Kasumi-1 (cell line): ENCODE measurements around the gene TBL3.
"Not testable (repeated sequence)": the region's sequence is repeated elsewhere in the genome, so short reads cannot be mapped to it uniquely, and the experiment has no call there.

Experiments
- DNase-seq, 2 experiments: peaks; one replicate each; lab custom pipeline; 2025; lab: John Stamatoyannopoulos, UW

Gene TBL3

DNA sequence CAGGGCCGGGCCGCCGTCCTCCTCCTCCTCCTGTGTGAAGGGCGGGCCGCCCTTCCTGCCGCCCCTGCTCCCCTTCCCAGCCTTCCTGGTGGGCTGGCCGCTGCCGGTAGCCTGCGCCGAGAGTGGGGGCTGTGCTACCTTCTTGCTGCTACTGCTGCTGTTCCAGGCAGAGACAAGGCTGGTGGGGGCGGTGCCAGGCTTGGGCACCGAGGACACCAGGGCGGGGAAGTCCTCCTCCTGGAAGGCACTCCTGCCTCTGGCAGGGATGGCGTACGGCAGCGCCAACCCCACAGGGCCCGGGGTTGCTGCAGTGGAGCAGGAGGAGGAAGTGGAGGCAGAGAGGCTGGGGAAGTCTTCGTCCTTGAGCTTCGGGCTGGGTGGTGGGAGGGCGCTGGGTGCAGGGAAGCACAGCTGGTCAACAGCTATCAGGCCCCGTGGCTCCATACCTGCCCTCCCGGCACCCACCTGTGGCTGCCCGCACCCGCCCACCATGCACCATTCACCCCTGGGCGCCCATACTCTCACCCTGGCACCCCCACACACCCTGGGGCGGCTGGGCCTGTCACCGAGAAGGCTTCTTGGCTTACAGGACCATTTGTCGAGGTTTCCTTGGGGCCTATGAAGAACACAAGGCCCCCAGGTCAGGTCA lies 28.1 kb downstream of the TBL3 start:
- DNase-seq, result no peak

DNA sequence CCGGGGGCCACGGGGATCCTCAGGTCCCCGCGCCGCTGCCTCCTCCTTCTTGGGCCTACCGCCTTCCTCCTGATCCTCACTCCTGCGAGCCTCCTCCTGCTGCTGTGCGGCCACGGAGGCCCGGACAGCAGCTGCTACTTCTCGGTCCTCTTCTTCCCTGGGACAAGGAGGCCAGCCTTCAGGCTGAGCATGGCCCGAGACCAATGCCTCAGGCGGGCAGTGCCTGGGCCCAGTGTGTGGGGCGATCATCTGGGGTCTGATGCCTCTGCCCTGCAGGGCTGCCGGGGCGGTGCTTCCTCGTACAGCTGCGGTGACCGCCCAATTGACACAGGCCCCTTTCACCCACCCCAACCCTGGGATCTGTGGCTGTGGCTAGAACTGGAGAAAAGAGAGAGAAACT lies 29.2 kb downstream of the TBL3 start:
- no peak for DNase-seq

DNA sequence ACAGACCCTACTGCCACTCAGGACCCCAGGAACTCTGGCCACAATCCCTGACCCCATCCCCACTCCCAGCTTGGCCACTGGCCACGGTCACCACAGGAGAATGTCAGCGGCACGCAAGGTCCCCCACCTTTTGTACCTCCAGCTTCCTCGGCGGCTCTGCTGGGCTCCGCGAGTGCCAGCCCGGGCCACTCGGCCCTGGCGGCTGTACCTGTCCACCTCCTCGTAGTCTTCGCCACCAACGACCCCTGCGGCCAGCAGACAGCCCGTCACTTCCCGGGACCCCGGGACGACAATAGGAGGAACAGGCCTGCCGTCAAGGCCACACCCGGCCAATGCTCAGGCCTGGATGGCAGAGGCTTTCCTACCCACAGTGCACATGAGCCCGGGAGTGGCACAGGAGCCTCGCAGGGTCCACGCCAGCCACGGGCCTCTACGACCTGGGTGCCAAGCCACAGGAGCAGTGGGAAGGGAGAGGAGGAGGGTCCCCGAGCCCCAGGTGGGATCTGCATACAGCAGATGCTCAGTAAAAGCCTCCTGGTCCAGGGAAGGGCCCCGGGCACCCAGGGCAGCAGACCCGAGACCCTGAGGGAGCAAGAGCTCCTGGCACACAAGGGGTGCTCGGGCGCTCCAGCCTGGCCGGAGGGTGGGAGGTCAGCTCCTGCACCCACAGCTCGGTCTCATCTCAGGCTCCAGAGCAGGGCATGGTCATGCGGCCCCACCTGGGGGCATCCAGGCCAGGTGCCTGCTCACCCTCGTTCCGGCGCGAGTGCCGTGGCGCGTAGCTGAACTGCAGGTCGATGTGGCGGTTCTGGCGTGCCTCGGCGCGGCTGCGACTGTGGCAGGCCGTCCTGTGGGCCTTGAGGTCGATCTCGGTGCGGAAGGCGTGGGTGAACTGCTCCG lies 29.9 kb downstream of the TBL3 start:
- DNase-seq, result no peak

GRCh38 chr16:2002406-2003230 lies 30.8 kb downstream of the TBL3 start:
- DNase-seq, result no peak

DNA sequence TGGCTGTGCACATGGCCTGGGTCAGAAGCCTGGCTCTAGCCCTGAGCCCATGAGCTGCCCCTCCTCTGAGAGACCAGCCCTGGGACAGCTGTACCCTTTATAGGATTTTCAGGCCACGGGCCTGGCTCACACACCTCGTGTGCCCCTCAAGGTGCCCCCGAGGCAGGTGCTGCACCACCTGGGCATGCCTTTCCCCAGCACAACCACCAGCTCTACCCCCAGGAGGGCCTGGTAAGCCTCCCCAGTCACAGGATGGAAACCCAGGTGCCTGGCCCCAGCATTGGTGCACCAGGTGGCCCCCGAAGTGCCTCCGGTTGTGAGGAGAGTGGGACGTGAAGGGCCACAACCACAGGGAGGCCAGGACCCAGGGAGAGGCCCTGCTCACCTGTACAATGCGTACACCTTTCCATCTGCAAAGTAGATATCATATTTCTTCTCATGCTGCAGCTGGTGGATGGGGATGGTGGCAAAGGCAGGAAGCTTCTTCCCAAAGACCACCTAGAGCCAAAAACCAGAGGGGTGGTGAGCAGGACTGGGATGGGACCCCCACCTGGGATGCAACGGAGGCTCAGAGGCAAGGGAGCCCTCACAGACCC lies 31.5 kb downstream of the TBL3 start:
- DNase-seq, result no peak

DNA sequence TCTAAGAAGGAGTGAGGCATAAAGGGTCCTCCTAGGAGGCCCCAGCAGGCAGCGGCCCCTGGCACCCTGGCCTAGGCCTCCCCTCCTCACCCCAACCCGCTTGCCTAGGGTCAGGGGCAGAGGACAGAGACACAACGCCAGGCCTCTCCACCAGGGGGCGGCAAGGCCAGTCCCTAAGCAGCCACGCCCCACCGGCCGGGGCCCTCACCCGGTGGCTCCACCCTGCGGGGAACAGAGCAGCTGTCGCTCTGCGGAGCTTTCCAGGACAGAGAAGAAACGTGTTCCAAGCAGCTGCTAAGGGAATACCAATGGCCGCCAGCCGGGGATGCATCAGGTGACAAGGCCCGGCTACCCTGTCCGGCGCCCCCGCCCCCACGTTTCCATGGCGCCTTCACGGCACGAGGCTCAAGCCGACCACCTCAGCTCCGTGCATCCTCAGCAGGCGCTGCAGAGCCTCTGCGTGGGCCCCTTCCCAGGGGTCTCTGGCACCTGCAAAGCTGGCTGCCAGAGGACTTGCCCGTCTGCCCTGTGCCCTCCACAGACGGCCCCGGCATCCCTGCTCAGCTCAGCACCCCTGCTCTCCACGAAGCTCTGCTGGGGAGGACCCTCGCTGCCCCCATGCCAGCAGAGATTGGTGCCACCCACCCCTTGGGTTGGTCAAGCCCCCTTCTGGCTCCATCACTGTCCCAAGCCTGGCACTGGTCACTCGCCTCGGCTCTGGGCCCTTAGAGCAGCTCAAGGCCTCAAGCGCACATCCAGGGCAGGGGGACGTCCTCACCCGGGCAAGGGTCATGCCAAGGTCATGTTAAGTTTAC lies 32.2 kb downstream of the TBL3 start:
- DNase-seq, result peak; percentile 59 to 60

GRCh38 chr16:2004795-2005517 lies 33.1 kb downstream of the TBL3 start:
- DNase-seq, result no peak

DNA sequence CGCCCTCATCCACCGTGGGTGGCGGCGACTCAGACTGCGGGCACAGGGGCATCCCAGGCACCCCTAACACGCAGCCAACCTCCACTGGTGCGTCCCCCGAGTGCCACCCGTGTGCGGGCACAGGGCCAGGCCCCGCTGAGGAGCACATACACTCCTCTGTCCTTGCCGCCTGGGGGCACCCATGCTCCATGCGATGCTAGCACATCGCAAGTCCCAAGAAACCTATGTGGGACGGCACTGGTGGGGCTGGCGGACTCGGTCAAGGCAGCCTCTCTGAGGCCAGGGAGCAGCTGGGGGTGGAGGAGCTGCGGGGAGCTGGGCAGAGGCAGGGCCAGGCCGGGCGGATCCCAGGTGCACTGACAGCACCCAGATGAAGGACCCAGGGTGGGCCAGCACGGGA lies 33.8 kb downstream of the TBL3 start:
- no peak for DNase-seq

DNA sequence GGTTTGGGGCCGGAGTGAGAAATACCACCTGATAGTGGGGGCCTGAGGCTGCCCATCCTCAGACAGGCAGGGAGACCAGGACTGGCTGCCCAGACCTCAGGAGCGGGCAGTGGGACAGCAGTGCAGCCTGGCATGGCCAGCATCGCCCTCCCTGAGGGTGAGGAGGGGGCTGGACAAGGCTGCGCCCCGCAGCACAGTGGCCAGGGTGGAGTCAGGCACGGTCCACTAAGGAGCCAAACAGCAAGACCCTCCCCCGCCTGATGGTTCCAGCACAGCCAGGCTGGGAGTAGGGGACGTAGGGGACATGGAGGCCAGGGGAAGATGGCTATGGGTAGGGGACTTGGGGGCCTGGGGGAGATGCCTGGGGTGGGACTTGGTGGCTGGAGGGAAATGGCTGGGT lies 34.5 kb downstream of the TBL3 start:
- no peak for DNase-seq

- no peak for DNase-seq
Measured at GRCh38 chr16:2007081-2007836, 35.4 kb downstream of the TBL3 start.

- DNase-seq, result peak; percentile 24 to 38
Measured at GRCh38 chr16:2008009-2008526, 36.2 kb downstream of the TBL3 start.

- no peak for DNase-seq
Measured at GRCh38 chr16:2008631-2009163, 36.8 kb downstream of the TBL3 start.

DNA sequence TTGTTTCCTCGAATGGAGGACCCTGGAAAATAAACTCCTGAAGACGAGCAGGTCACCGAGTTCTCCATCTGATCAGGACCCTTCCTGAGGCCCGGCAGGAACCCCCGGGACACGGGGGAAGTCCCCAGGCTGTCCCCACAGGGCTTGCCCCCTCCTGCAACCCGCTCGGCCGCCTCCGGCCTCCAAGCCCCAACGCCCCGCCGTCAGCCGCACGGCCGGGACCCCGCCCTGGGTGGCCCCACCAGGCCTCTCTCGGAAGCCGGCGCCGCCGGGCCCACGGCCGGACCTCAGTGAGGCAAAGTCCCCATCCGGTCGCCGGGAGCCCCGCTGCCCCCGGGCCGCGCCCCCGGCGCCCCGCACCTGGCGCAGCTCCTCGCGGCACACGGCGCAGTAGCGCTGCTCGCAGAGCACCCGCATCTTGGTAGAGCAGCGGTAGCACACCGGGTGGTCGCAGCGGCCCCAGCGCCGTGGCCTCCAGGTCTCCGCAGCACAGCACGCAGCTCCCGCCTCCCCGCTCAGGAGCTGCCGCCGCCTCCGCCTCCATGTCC lies 37.4 kb downstream of the TBL3 start:
- no peak for DNase-seq

- peak; percentile 30 to 37 for DNase-seq
Measured at GRCh38 chr16:2009791-2010510, 38.1 kb downstream of the TBL3 start, which contains the start of gene ZNF598. Gene ZNF598, minus strand, starts transcription at chr16:2009821.

- DNase-seq, result not testable (repeated sequence)
Measured at GRCh38 chr16:2011726-2012125, 39.9 kb downstream of the TBL3 start.

DNA sequence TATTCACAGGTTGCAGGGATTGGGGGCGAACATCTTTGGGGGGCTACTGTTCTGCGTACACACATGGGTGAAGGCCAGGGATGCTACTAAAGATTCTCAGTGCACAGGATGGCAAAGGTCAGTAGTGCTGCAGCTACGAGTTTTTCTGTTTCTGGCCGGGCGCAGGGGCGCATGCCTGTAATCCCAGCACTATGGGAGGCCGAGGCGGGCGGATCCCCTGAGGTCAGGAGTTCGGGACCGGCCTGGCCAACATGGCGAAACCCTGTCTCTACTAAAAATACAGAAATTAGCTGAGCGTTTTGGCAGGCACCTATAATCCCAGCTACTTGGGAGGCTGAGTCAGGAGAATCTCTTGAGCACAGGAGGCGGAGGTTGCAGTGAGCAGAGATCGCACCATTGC lies 41.7 kb downstream of the TBL3 start:
- no peak for DNase-seq

DNA sequence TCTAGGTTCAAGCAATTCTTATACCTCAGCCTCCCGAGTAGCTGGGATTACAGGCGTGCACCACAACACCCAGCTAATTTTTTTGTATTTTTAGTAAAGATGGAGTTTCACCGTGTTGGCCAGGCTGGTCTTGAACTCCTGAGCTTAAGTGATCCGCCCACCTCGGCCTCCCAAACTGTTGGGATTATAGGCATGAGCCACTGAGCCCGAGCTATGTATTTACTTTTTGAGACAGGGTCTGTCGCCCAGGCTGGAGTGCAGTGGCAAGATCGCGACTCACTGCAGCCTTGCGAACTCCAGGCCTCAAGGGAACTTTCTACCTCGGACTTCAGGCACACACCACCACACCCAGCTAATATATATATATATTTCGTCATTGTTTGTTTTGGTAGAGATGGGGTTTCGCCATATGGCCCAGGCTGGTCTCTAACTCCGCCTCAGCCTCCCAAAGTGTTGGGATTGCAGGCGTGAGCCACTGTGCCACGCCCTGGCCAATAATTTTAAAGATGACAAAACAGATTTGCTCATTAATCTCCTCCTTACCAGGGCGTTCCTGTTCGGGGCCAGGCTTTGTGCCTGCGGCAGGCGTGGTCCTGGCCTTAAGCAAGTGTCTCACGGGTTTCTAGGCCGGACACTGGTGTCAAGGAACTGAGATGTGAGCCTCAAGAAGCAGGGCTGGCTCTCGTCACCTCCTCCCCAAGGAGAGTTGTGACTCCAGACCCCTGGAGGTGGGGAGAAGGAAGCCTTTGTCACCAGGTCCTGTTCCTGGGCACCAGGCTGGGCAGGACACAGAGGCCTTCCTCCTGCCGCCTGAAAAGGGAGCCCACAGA lies 43.5 kb downstream of the TBL3 start:
- DNase-seq, result no peak

DNA sequence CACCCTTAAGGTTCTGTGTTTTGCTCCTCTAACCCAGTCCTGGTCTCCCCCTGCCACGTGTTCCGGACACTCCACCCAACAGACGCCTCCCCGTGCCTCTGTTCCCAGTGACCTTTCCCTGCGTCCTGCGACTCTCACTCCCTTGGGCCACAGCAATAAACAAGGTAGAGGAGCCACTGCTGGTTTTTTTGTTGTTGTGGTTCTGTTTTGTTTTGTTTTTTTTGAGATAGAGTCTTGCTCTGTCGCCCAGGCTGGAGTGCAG lies 44.0 kb downstream of the TBL3 start:
- DNase-seq, result no peak
